Nephron (organoid): ENCODE results near the gene DPP6.

Source experiments
- H3K27ac Mint-ChIP-seq, 3 experiments: 2 replicates each; pipeline ENCODE4 v1.8.0; 2020; ENCODE audit warnings: mixed read lengths in 3 of 3, mild to moderate bottlenecking in 2 of 3, moderate library complexity in 1 of 3
- H3K27me3 Mint-ChIP-seq: 2 replicates; pipeline ENCODE4 v1.8.0; 2021; ENCODE audit warnings: low read depth, mild to moderate bottlenecking, moderate library complexity, mixed read lengths
- H3K36me3 Mint-ChIP-seq: 2 replicates; pipeline ENCODE4 v1.8.0; 2020; ENCODE audit warnings: low read depth, mixed read lengths
- H3K4me1 Mint-ChIP-seq: 2 replicates; pipeline ENCODE4 v1.8.0; 2020; ENCODE audit warnings: mixed read lengths
- H3K4me3 Mint-ChIP-seq, 3 experiments: 2 replicates each; pipeline ENCODE4 v1.8.0; 2020; ENCODE audit warnings: mild to moderate bottlenecking in 3 of 3, mixed read lengths in 3 of 3, moderate library complexity in 2 of 3
- H3K9me3 Mint-ChIP-seq: 2 replicates; pipeline ENCODE4 v1.8.0; 2020; ENCODE audit warnings: mixed read lengths
- CTCF ChIP-seq, 3 experiments: fragments of 200-600 bp; sonication (generic); IDR thresholded peaks; one replicate each; pipeline ENCODE4 v1.5.0; 2021; ENCODE audit warnings: antibody characterized with exemption in 3 of 3; ENCODE audit not compliant: unreplicated experiment in 3 of 3

DPP6 gene

GRCh38 chr7:154735766-154736165 lies 683.6 kb downstream of the DPP6 start:
- H3K9me3 Mint-ChIP-seq, result peaks cover 4% of the 10 kb centered on the region

GRCh38 chr7:154736389-154736788 lies 684.2 kb downstream of the DPP6 start:
- H3K27me3 Mint-ChIP-seq, result no peaks in the 10 kb centered on the region
- H3K36me3 Mint-ChIP-seq, result no peaks in the 10 kb centered on the region
- no peak for TF ChIP-seq CTCF (IDR thresholded peaks at IDR 0.05; ENCODE audit: unreplicated experiment in 3 of 3)
- no peak overlapping the region for H3K4me3 Mint-ChIP-seq
- H3K27ac Mint-ChIP-seq, result no peak overlapping the region
- H3K4me1 Mint-ChIP-seq, result no peaks in the 10 kb centered on the region
- no peaks in the 10 kb centered on the region for H3K9me3 Mint-ChIP-seq

More at GRCh38 chr7:154735766-154736165, 683.6 kb downstream of the DPP6 start:
- no peak overlapping the region for H3K4me3 Mint-ChIP-seq
- H3K27me3 Mint-ChIP-seq, result no peaks in the 10 kb centered on the region
- no peak overlapping the region for H3K27ac Mint-ChIP-seq
- no peaks in the 10 kb centered on the region for H3K36me3 Mint-ChIP-seq
- H3K4me1 Mint-ChIP-seq, result no peaks in the 10 kb centered on the region
- no peak for TF ChIP-seq CTCF (IDR thresholded peaks at IDR 0.05; ENCODE audit: unreplicated experiment in 3 of 3)

- Mint-ChIP-seq H3K9me3 (no peaks in the 10 kb centered on the region), H3K36me3 (no peaks in the 10 kb centered on the region), H3K27me3 (no peaks in the 10 kb centered on the region), H3K4me3 (no peak overlapping the region), H3K27ac (no peak overlapping the region), H3K4me1 (no peaks in the 10 kb centered on the region)
- no peak for TF ChIP-seq CTCF (IDR thresholded peaks at IDR 0.05; ENCODE audit: unreplicated experiment in 3 of 3)
Measured at GRCh38 chr7:154738216-154738615, 686.0 kb downstream of the DPP6 start.

DNA sequence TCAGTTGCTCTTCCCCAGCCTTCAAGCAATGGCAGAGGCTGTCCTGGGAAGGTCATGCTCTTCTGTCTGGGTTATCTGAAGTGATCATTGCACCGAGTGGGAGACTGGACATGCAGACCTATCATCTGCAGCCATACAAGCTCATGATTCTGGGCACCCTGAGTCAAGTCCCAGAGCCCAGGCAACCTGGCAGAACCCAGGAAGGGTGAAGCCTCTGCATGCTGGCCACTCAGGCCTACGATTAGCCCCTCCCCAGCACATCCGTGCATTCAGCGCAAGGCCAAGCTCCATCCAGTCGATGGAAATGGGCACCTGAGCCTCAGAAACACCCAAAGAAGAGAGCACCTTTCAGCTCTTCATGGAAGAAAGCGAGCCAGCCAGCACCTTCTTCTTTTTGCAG lies 688.9 kb downstream of the DPP6 start:
- no peak overlapping the region for H3K27ac Mint-ChIP-seq
- peaks cover 20% of the 10 kb centered on the region for H3K4me1 Mint-ChIP-seq
- no peak for TF ChIP-seq CTCF (IDR thresholded peaks at IDR 0.05; ENCODE audit: unreplicated experiment in 3 of 3)
- no peaks in the 10 kb centered on the region for H3K27me3 Mint-ChIP-seq
- no peaks in the 10 kb centered on the region for H3K36me3 Mint-ChIP-seq
- no peaks in the 10 kb centered on the region for H3K9me3 Mint-ChIP-seq
- no peak overlapping the region for H3K4me3 Mint-ChIP-seq

- Mint-ChIP-seq H3K4me1 (peaks cover 41% of the 10 kb centered on the region), H3K27me3 (no peaks in the 10 kb centered on the region), H3K9me3 (no peaks in the 10 kb centered on the region), H3K27ac (no peak overlapping the region), H3K4me3 (no peak overlapping the region), H3K36me3 (no peaks in the 10 kb centered on the region)
- TF ChIP-seq CTCF (IDR thresholded peaks at IDR 0.05; ENCODE audit: unreplicated experiment in 3 of 3), result no peak
Measured at GRCh38 chr7:154743206-154743605, 691.0 kb downstream of the DPP6 start.

- Mint-ChIP-seq H3K9me3 (no peaks in the 10 kb centered on the region), H3K4me3 (no peak overlapping the region), H3K4me1 (peaks cover 42% of the 10 kb centered on the region), H3K36me3 (no peaks in the 10 kb centered on the region), H3K27me3 (peaks cover 4% of the 10 kb centered on the region), H3K27ac (no peak overlapping the region)
- TF ChIP-seq CTCF (IDR thresholded peaks at IDR 0.05; ENCODE audit: unreplicated experiment in 3 of 3), result peak; percentile 73 to 82 (median 79)
Measured at GRCh38 chr7:154744256-154744860, 692.2 kb downstream of the DPP6 start.
